Hepatocyte (in vitro differentiated cells): ENCODE data around the gene PLOD1.

Experiments
- EZH2 ChIP-seq: fragments of 200-600 bp; sonication (generic); IDR thresholded peaks from 2 replicates; pipeline ENCODE4 v1.6.1; 2016; ENCODE audit warnings: antibody characterized with exemption, mild to moderate bottlenecking, borderline replicate concordance
- EZH2phosphoT487 ChIP-seq: fragments of 200-600 bp; sonication (generic); IDR thresholded peaks from one replicate; pipeline ENCODE4 v1.6.1; 2018; ENCODE audit warnings: antibody characterized with exemption, mild to moderate bottlenecking, low read depth, moderate library complexity; ENCODE audit not compliant: unreplicated experiment, severe bottlenecking
- TF ChIP-seq, protein P1 (sequence below): fragments of 200-600 bp; sonication (generic); IDR thresholded peaks from 2 replicates; pipeline ENCODE4 v1.5.1; 2016; ENCODE audit warnings: antibody characterized with exemption, mild to moderate bottlenecking; ENCODE audit not compliant: poor library complexity

DNA sequence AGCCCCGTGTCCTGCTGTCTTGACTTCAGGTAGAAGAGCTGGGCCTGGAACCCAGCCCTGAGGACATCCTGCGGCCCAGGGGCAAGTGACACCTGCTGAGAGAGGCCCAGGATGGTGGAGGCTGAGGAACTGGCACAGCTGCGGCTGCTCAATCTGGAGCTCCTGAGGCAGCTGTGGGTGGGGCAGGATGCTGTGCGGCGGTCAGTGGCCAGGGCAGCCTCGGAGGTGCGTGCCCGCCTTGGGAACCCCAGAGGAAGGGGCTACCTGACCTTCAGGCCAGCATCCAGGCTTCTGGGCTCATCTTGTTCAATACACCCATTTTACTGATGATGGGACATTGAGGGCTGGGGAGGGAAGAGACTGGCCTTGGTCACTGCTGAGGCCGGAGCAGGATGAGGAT lies 87.1 kb downstream of the PLOD1 start:
- TF ChIP-seq, protein P1, sequence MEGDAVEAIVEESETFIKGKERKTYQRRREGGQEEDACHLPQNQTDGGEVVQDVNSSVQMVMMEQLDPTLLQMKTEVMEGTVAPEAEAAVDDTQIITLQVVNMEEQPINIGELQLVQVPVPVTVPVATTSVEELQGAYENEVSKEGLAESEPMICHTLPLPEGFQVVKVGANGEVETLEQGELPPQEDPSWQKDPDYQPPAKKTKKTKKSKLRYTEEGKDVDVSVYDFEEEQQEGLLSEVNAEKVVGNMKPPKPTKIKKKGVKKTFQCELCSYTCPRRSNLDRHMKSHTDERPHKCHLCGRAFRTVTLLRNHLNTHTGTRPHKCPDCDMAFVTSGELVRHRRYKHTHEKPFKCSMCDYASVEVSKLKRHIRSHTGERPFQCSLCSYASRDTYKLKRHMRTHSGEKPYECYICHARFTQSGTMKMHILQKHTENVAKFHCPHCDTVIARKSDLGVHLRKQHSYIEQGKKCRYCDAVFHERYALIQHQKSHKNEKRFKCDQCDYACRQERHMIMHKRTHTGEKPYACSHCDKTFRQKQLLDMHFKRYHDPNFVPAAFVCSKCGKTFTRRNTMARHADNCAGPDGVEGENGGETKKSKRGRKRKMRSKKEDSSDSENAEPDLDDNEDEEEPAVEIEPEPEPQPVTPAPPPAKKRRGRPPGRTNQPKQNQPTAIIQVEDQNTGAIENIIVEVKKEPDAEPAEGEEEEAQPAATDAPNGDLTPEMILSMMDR = no peak
- no peak for TF ChIP-seq EZH2
- TF ChIP-seq EZH2phosphoT487 = no peak
